H1 (cell line): ENCODE data around the gene FREM1. TPM values are rescaled to one million over a fixed set of nuclear protein-coding genes. Genes with fewer than 3 reads are reported as not detected.
A peak's percentile ranks its signal among the peaks of the same experiment; 100 is the strongest.

ENCODE experiments used
- CTCF ChIA-PET: fragments of 300-600 bp; sonication (Branson Sonifier 250); formaldehyde crosslinking; loops from one replicate; lab custom pipeline; 2021; ENCODE audit not compliant: partially characterized antibody; lab: Charles Lee
- POLR2A ChIA-PET: fragments of 300-600 bp; sonication (Branson Sonifier 250); formaldehyde crosslinking; loops from one replicate; lab custom pipeline; 2021; ENCODE audit warnings: inconsistent platforms; ENCODE audit not compliant: partially characterized antibody; lab: Charles Lee
- DNase-seq, 2 experiments: peaks; one replicate each; pipeline versions ENCODE4 v3.0.0 to v3.0.0-alpha.2; 2010 to 2022; ENCODE audit warnings: low spot score in 2 of 2, low read depth in 1 of 2, mixed read lengths in 1 of 2
- FAIRE-seq: peaks from 2 replicates; lab custom pipeline; 2011; peaks lifted over from hg19 to GRCh38; lab: Jason Lieb, UNC
- H2AFZ ChIP-seq: 2 replicates; pipeline ENCODE4 v1.8.1; 2012; ENCODE audit warnings: low read length, inconsistent platforms
- H2AK5ac ChIP-seq: 2 replicates; pipeline ENCODE4 v1.6.1; 2013; ENCODE audit warnings: low read depth, low read length
- H2BK120ac ChIP-seq: replicated peaks from 2 replicates; pipeline ENCODE3; 2013; ENCODE audit warnings: low read depth, low read length, inconsistent platforms
- H2BK12ac ChIP-seq: 2 replicates; pipeline ENCODE4 v1.6.1; 2013; ENCODE audit warnings: low read depth, low read length
- H2BK15ac ChIP-seq: 2 replicates; pipeline ENCODE4 v1.6.1; 2013; ENCODE audit warnings: low read length
- H2BK20ac ChIP-seq: 2 replicates; pipeline ENCODE4 v1.6.1; 2013; ENCODE audit warnings: low read length
- H2BK5ac ChIP-seq: 2 replicates; pipeline ENCODE4 v1.6.1; 2013; ENCODE audit warnings: low read depth, low read length
- H3K14ac ChIP-seq: 2 replicates; pipeline ENCODE4 v1.6.1; 2013; ENCODE audit warnings: inconsistent platforms; ENCODE audit not compliant: insufficient read length
- H3K18ac ChIP-seq: 2 replicates; pipeline ENCODE4 v1.6.1; 2013; ENCODE audit warnings: low read length; ENCODE audit errors: extremely low read depth
- H3K23ac ChIP-seq: 2 replicates; pipeline ENCODE4 v1.6.1; 2013; ENCODE audit warnings: inconsistent platforms; ENCODE audit not compliant: insufficient read length
- H3K23me2 ChIP-seq: 2 replicates; pipeline ENCODE4 v1.6.1; 2013; ENCODE audit warnings: low read depth, low read length
- H3K27ac ChIP-seq: 2 replicates; pipeline ENCODE4 v1.6.1; 2011; ENCODE audit warnings: low read depth, low read length, inconsistent platforms
- H3K27me3 ChIP-seq, 4 experiments: replicated peaks in 1 of 4; 1 replicate in 1 of 4; 2 replicates in 3 of 4; pipeline versions ENCODE4 v1.6.1 to v1.8.1; 2011 to 2013; ENCODE audit warnings: low read length in 3 of 4, mild to moderate bottlenecking in 3 of 4, inconsistent platforms in 2 of 4, mixed read lengths in 2 of 4, moderate library complexity in 1 of 4; ENCODE audit not compliant: control insufficient read depth in 3 of 4, insufficient read depth in 3 of 4; ENCODE audit errors: extremely low read depth in 1 of 4
- H3K36me3 ChIP-seq, 4 experiments: 2 replicates each; pipeline versions ENCODE4 v1.6.1 to v1.8.1; 2011 to 2013; ENCODE audit warnings: mild to moderate bottlenecking in 4 of 4, low read length in 3 of 4, moderate library complexity in 2 of 4, control low read depth in 1 of 4, inconsistent platforms in 1 of 4; ENCODE audit not compliant: insufficient read depth in 4 of 4, control insufficient read depth in 2 of 4
- H3K4ac ChIP-seq: replicated peaks from 2 replicates; pipeline ENCODE3; 2013; ENCODE audit warnings: low read length, low read depth, mixed read lengths, inconsistent platforms; ENCODE audit not compliant: insufficient read length
- H3K4me1 ChIP-seq, 4 experiments: replicated peaks in 1 of 4; 1 replicate in 1 of 4; 2 replicates in 3 of 4; pipeline versions ENCODE4 v1.6.1 to v1.8.1; 2011 to 2013; ENCODE audit warnings: low read length in 3 of 4, inconsistent platforms in 2 of 4, mixed read lengths in 1 of 4; ENCODE audit not compliant: insufficient read depth in 4 of 4, control insufficient read depth in 3 of 4
- H3K4me2 ChIP-seq, 2 experiments: 2 replicates each; pipeline versions ENCODE4 v1.6.1 to v1.8.1; 2011 to 2013; ENCODE audit warnings: low read depth in 2 of 2, low read length in 2 of 2, control low read depth in 1 of 2, inconsistent platforms in 1 of 2, mild to moderate bottlenecking in 1 of 2; ENCODE audit not compliant: insufficient read depth in 1 of 2
- H3K4me3 ChIP-seq, 4 experiments: fragments of 200-600, 300-600 bp in 1 of 4; sonication (generic), shearing (Covaris generic), sonication (Bioruptor Twin) in 1 of 4; 2 replicates each; pipeline versions ENCODE4 v1.5.1 to v1.8.1; 2011 to 2016; ENCODE audit warnings: low read length in 4 of 4, low read depth in 3 of 4, control low read depth in 2 of 4, inconsistent platforms in 2 of 4, mild to moderate bottlenecking in 2 of 4, mixed read lengths in 1 of 4, moderate library complexity in 1 of 4; ENCODE audit not compliant: insufficient read depth in 2 of 4; ENCODE audit errors: extremely low read depth in 1 of 4
- H3K56ac ChIP-seq: replicated peaks from 2 replicates; pipeline ENCODE3; 2013; ENCODE audit warnings: low read depth, mild to moderate bottlenecking, mixed read lengths, low read length, inconsistent platforms; ENCODE audit not compliant: insufficient read length
- H3K79me1 ChIP-seq: 2 replicates; pipeline ENCODE4 v1.6.1; 2013; ENCODE audit warnings: low read depth, low read length, control low read depth
- H3K79me2 ChIP-seq, 2 experiments: 2 replicates each; pipeline versions ENCODE4 v1.6.1 to v1.8.1; 2012 to 2013; ENCODE audit warnings: low read length in 2 of 2, mild to moderate bottlenecking in 2 of 2, inconsistent platforms in 1 of 2; ENCODE audit not compliant: insufficient read depth in 2 of 2, control insufficient read depth in 1 of 2
- H3K9ac ChIP-seq, 4 experiments: replicated peaks in 1 of 4; 1 replicate in 1 of 4; 2 replicates in 3 of 4; pipeline versions ENCODE4 v1.6.1 to v1.8.1; 2011 to 2013; ENCODE audit warnings: low read depth in 3 of 4, low read length in 3 of 4, control low read depth in 2 of 4, mild to moderate bottlenecking in 2 of 4, moderate library complexity in 2 of 4, inconsistent platforms in 1 of 4; ENCODE audit errors: extremely low read depth in 1 of 4
- H3K9me3 ChIP-seq, 2 experiments: 2 replicates each; pipeline versions ENCODE4 v1.6.1 to v1.8.1; 2012 to 2013; ENCODE audit warnings: mild to moderate bottlenecking in 2 of 2, moderate library complexity in 2 of 2, control low read depth in 1 of 2, inconsistent platforms in 1 of 2, low read depth in 1 of 2, low read length in 1 of 2, mixed read lengths in 1 of 2; ENCODE audit not compliant: insufficient read depth in 2 of 2
- H4K20me1 ChIP-seq, 2 experiments: replicated peaks in 1 of 2; 2 replicates each; pipeline versions ENCODE3 to v1.8.1; 2011 to 2013; ENCODE audit warnings: inconsistent platforms in 2 of 2, low read length in 2 of 2, mild to moderate bottlenecking in 1 of 2; ENCODE audit not compliant: insufficient read depth in 2 of 2, control insufficient read depth in 1 of 2
- H4K5ac ChIP-seq: 2 replicates; pipeline ENCODE4 v1.6.1; 2013; ENCODE audit warnings: low read length, low read depth, mixed read lengths, inconsistent platforms; ENCODE audit not compliant: insufficient read length
- H4K8ac ChIP-seq: 2 replicates; pipeline ENCODE4 v1.8.0; 2013; ENCODE audit warnings: mild to moderate bottlenecking, moderate library complexity, low read length, inconsistent platforms; ENCODE audit not compliant: insufficient read depth; ENCODE audit errors: extremely low read depth
- H4K91ac ChIP-seq: replicated peaks from 2 replicates; pipeline ENCODE3; 2013; ENCODE audit warnings: low read length, mixed read lengths, inconsistent platforms; ENCODE audit not compliant: insufficient read length
- CTCF ChIP-seq, 3 experiments: IDR thresholded peaks; 1 replicate in 2 of 3; 2 replicates in 1 of 3; pipeline versions ENCODE4 v1.5.1 to v1.6.1; 2011; ENCODE audit warnings: low read length in 3 of 3, mild to moderate bottlenecking in 3 of 3, inconsistent platforms in 2 of 3, low read depth in 1 of 3, moderate library complexity in 1 of 3; ENCODE audit not compliant: insufficient read depth in 1 of 3; ENCODE audit errors: control extremely low read depth in 1 of 3
- JUN ChIP-seq: IDR thresholded peaks from 2 replicates; pipeline ENCODE4 v1.6.1; 2011; ENCODE audit warnings: low read depth, mild to moderate bottlenecking, improper control_type of control experiment, low read length
- RAD21 ChIP-seq, 2 experiments: IDR thresholded peaks in 1 of 2; conservative IDR thresholded peaks in 1 of 2; 2 replicates each; pipeline ENCODE4 v1.6.1; 2011; ENCODE audit warnings: low read depth in 2 of 2, low read length in 2 of 2, improper control_type of control experiment in 1 of 2, inconsistent platforms in 1 of 2, mild to moderate bottlenecking in 1 of 2, moderate library complexity in 1 of 2
- RFX5 ChIP-seq: IDR thresholded peaks from 2 replicates; pipeline ENCODE4 v1.6.1; 2011; ENCODE audit warnings: low read depth, low read length, improper control_type of control experiment, borderline replicate concordance
- WGBS, 2 experiments: shearing (Covaris generic) in 1 of 2; methylation state at CpG; one replicate each; pipeline versions ENCODE4 v1.1.6 to v1.1.7; 2013 to 2015; ENCODE audit warnings: low lambda C conversion rate in 2 of 2, mixed read lengths in 2 of 2, inconsistent platforms in 1 of 2, low coverage in 1 of 2, missing lambda C conversion rate in 1 of 2; ENCODE audit not compliant: insufficient replicate concordance in 2 of 2, insufficient coverage in 1 of 2, insufficient read length in 1 of 2; ENCODE audit errors: extremely low coverage in 1 of 2, missing lambda C conversion rate in 1 of 2; 5-methylcytosine and 5-hydroxymethylcytosine counted together
- polyA plus RNA-seq, 7 experiments: library from polyadenylated mRNA; depleted of rRNA in 3 of 7; stranded (reverse) in 5 of 7; unstranded in 2 of 7; fragments of >200 nt in 5 of 7; fragments of 200-250 nt in 2 of 7; gene quantifications; 1 replicate in 5 of 7; 2 replicates in 1 of 7; 4 replicates in 1 of 7; pipeline versions ENCODE4 v1.2.1 to v1.2.3, GENCODE V29; 2011 to 2013; ENCODE audit warnings: missing spikeins in 2 of 7, mixed read lengths in 2 of 7
- total RNA-seq: library from RNA; stranded (reverse); fragmentation: NEBNext Ultra II Directional; extraction: Animal tissue kit (Norgen Biotek cat#: 25700); gene quantifications from 2 replicates; pipeline ENCODE4 v1.2.1, GENCODE V29; 2021

Gene FREM1
- total and polyA plus RNA-seq, 2 of the 8 experiments (the other 6 are each of a cell fraction or from before 2014, with no cell fraction given) = 2.6 to 3.1 TPM

GRCh38 chr9:14768405-14769229, 141.6 kb downstream of the FREM1 start:
- Histone ChIP-seq H2AK5ac (no peak overlapping the region), H3K4me3 (no peak overlapping the region), H2BK120ac (no peak overlapping the region), H2AFZ (no peak overlapping the region), H2BK20ac (no peak overlapping the region), H2BK15ac (no peak overlapping the region), H3K36me3 (no peaks in the 10 kb centered on the region), H3K18ac (no peak overlapping the region), H3K27me3 (no peaks in the 10 kb centered on the region), H3K79me2 (no peaks in the 10 kb centered on the region), H3K23me2 (no peaks in the 10 kb centered on the region), H2BK12ac (no peak overlapping the region), H3K9me3 (no peaks in the 10 kb centered on the region), H4K5ac (no peak overlapping the region), H3K79me1 (no peaks in the 10 kb centered on the region), H3K56ac (no peak overlapping the region), H4K20me1 (no peaks in the 10 kb centered on the region), H3K4ac (no peak overlapping the region), H3K27ac (no peak overlapping the region), H3K23ac (no peak overlapping the region), H4K8ac (no peak overlapping the region), H4K91ac (no peak overlapping the region), H3K4me1 (no peaks in the 10 kb centered on the region), H3K9ac (no peak overlapping the region), H2BK5ac (no peak overlapping the region), H3K4me2 (no peak overlapping the region), H3K14ac (no peak overlapping the region)
- FAIRE-seq = peak; percentile 94
- ChIA-PET CTCF (interaction anchor here (0.6 to 7.3 kb wide), 36 partner anchors 10 to 1488 kb away, joined by 3 to 63 read pairs (median 4); partner anchors contain the start of genes CER1 and ZDHHC21), POLR2A (no interaction called here)
- TF ChIP-seq JUN = no peak
- peak; percentile 85 to 86 for TF ChIP-seq RAD21 (IDR thresholded peaks at IDR 0.05 in 1 of 2, conservative IDR thresholded peaks at IDR 0.05 in 1 of 2; ENCODE audit: low read depth in 2 of 2, low read length in 2 of 2)
- TF ChIP-seq RFX5 = no peak
- peak in 2 of 3 experiments; percentile 61; a peak in 2 of 4 replicates for TF ChIP-seq CTCF (IDR thresholded peaks at IDR 0.05; ENCODE audit: control extremely low read depth in 1 of 3, insufficient read depth in 1 of 3, low read depth in 1 of 3, low read length in 3 of 3)
- 54% methylated on average over 8 of the region's 8 CpGs; no CpG with 5 or more reads in 1 of the 2 experiments for WGBS, 2 experiments
- no peak for DNase-seq
